ENCODE data around the gene MOB3A.
"Not testable (repeated sequence)": the region's sequence is repeated elsewhere in the genome, so short reads cannot be mapped to it uniquely, and the experiment has no call there.

Gene MOB3A

DNA sequence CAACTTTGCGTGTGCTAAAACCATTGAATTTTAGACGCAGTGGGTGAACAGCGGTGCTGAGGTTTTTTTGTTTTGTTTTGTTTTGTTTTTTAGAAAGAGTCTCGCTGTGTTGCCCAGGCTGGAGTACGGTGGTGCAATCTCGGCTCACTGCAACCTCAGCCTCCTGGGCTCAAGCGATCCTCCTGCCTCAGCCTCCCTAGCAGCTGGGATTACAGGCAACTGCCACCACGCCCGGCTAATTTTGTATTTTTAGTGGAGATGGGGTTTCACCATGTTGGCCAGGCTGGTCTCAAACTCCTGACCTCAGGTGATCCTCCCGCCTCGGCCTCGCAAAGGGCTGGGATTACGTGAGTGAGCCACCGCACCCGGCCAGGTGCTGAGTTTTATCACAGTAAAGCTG, 61.9 kb downstream of the MOB3A start:
- not testable (repeated sequence) for DNase-seq (ENCODE audit: low read depth, low spot score)

DNA sequence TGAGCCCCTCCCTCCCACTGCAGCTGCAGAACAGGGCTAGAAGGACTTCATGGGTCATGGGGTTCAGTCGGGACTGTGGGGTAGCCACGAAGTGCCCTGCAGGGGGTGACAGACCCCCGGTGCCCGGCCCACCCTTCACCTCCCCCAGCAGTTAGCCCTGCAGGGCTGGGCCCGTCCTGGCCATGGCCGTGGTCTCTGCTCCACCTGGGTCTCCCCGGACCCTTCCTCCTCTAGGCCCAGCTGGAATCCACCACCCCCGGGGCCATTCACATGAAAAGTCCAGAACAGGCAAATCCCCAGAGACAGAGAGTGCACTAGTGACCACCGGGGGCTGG, 62.3 kb downstream of the MOB3A start:
- no peak for DNase-seq (ENCODE audit: low read depth, low spot score)

GRCh38 chr19:2033115-2033824, 62.9 kb downstream of the MOB3A start:
- DNase-seq (ENCODE audit: low read depth, low spot score), result no peak

DNA sequence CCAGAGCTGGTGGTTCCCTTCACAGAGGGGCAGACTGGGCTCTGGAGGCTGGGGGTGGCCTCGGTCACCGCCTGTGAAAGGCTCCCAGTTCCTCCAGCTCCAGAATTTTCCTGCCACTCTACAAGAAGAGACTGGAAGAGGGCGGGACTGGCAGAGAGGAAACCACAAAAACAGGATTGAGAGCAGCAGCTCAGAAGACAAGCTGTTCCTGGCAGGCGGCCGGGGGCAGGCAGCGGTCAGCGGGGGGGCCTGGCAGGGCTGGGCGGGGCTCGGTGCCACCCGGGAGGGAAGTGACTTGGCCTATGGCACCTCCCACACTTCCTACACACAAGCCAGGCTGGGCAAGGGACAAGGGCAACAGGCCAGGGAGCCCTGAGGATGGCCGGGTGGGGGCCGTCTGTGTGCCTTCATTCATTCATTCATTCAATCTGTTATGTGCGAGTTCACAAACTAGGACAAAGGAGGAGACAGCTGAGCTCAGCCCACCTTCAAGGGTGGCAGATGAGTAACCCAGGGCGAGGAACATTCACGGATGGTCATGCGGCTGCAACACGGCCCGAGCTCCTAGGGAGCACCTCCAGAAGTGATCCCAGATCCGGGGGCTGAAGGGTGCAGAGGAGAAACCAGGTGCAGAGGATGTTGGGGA, 63.7 kb downstream of the MOB3A start:
- DNase-seq (ENCODE audit: low read depth, low spot score), result peak; percentile 96

DNA sequence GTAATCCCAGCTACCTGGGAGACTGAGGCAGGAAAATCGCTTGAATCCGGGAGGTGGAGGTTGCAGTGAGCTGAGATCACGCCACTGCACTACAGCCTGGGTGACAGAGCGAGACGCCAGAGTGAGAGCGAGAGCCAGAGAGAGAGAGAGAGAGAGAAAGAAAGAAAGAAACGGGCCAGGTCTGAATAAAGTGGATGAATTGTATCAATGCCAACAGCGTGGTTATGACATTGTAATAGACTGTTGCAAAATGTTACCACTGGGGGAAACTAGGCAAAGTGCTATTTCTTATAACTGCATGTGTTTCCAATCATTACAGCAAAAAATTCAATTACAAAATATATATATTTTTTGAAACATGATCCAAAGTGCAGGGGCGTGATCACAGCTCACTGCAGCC, 68.8 kb downstream of the MOB3A start:
- peak; percentile 64 for DNase-seq (ENCODE audit: low read depth, low spot score)

DNA sequence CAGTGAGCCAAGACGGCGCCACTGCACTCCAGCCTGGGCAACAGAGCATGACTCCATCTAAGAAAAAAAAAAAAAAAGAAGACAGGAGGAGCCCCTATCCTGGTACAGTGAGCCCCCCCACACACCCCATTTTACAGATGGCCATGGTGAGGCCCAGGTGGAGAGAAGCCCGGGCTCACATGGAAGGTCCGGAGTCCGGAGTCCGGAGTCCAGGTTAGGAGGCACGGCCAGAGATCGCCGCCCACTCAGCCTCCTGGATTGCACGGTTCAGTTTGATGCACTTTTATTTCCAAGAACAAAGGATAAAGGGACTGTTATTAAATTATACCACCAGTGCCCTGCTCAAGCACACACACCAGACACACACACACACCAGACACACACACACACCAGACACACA, 69.4 kb downstream of the MOB3A start:
- DNase-seq (ENCODE audit: low read depth, low spot score), result no peak

DNA sequence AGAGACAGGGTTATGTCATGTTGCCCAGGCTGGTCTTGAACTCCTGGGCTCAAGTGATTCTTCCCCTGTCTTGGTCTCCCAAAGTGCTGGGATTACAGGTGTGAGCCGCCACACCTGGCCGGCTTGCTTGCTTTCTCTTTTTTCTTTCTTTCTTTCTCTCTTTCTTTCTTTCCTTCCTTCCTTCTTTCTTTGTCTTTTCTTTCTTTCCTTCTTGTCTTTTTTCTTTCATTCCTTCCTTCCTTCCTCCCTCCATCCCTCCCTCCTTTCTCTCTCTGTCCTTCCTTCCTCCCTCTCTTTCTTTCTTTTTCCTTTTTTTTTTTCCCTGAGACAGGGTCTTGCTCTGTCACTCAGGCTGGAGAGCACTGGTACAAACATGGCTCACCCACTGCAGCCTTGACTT, 73.8 kb downstream of the MOB3A start:
- no peak for DNase-seq (ENCODE audit: low read depth, low spot score)

GRCh38 chr19:2021453-2022140, 74.5 kb downstream of the MOB3A start:
- no peak for DNase-seq (ENCODE audit: low read depth, low spot score)
